Prostate gland (tissue), 2 donors: ENCODE measurements around the gene DLG2. TPM values are rescaled to one million over a fixed set of nuclear protein-coding genes. Genes with fewer than 3 reads are reported as not detected.

Experiments
- DNase-seq: peaks from one replicate; pipeline ENCODE4 v3.0.0-alpha.2; 2019; ENCODE audit warnings: low spot score
- H3K27ac ChIP-seq, 2 donors: fragments of 200-600 bp; sonication (generic); 2 replicates each; pipeline ENCODE4 v1.5.1; 2017 to 2019
- H3K27me3 ChIP-seq: fragments of 200-600 bp; sonication (generic); replicated peaks from 2 replicates; pipeline ENCODE4 v1.5.1; 2019; ENCODE audit not compliant: insufficient read depth
- H3K36me3 ChIP-seq, 2 donors: fragments of 200-600 bp; sonication (generic); 1 replicate in 1 of 2; 2 replicates in 1 of 2; pipeline versions ENCODE4 v1.5.1 to v1.8.1; 2017 to 2019
- H3K4me1 ChIP-seq: fragments of 200-600 bp; sonication (generic); replicated peaks from 2 replicates; pipeline ENCODE4 v1.5.1; 2019
- H3K4me3 ChIP-seq, 2 donors: fragments of 200-600 bp; sonication (generic); 2 replicates each; pipeline ENCODE4 v1.5.1; 2017 to 2019
- H3K9me3 ChIP-seq: fragments of 200-600 bp; sonication (generic); 2 replicates; pipeline ENCODE4 v1.5.1; 2017
- CTCF ChIP-seq, 4 experiments: fragments of 200-600 bp in 2 of 4; fragments of 450-650 bp in 2 of 4; sonication (generic) in 2 of 4; IDR thresholded peaks; 1 replicate in 3 of 4; 2 replicates in 1 of 4; pipeline ENCODE4 v1.5.1; 2016 to 2019; ENCODE audit warnings: antibody characterized with exemption in 4 of 4, mild to moderate bottlenecking in 2 of 4, moderate library complexity in 2 of 4
- POLR2A ChIP-seq: fragments of 450-650 bp; IDR thresholded peaks from one replicate; pipeline ENCODE4 v1.6.1; 2016; ENCODE audit warnings: antibody characterized with exemption, mild to moderate bottlenecking
- POLR2AphosphoS5 ChIP-seq: sonication (generic); formaldehyde crosslinking; IDR thresholded peaks from one replicate; pipeline ENCODE4 v1.6.1; 2017; ENCODE audit warnings: antibody characterized with exemption
- WGBS: methylation state at CpG from one replicate; pipeline ENCODE4 v1.1.5; 2018; 5-methylcytosine and 5-hydroxymethylcytosine counted together
- intact Hi-C: fragments of 100-400 bp; cut with DNase I; formaldehyde crosslinking; loops from one replicate; pipeline ENCODE4 v1.14.2; 2022
- total RNA-seq, 2 donors: library from RNA; depleted of rRNA; stranded (reverse); fragments of >200 nt; gene quantifications; one replicate each; pipeline ENCODE4 v1.1.0, GENCODE V29; 2016

Gene DLG2
- total RNA-seq, 2 donors from 2014 or later = 9.8 to 16.2 TPM

DNA sequence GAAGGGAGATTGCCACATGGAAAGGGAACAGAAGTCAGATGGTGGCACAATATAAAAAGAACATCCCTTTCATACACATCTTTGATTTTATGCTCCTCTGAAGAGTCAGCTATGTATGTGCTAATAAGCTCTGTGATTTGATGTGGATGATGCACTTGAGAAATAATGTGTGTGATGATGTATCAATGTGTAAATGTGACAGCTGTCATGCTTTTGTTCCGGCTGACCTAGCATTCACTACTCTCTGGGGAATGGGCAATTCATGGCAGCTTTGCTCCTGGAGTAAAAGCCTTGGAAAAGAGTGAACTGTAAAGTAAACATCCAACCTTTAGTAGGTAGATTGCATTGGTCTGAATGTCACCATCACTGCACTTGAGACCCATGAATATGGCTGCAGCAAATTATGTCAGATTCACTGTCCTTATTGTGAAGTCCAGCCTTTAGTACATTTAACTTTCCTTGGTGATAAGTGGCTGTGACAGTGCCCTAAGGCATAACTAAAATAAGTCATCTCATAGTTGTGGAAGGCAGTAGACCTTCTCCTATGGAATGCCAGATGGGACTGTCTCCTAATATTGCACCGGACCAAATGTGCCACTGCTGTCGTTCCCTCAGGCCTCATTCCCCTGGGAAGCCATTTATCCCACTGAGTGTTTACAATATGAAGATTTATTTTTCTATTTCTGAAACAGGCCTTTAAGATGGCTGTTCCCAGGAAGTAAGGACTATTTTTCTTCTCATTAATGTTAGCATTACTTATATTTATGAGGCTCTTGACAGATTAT is 2162.8 kb downstream of the DLG2 start:
- Histone ChIP-seq H3K27ac (no peak overlapping the region), H3K9me3 (no peaks in the 10 kb centered on the region), H3K4me1 (no peaks in the 10 kb centered on the region), H3K4me3 (no peak overlapping the region), H3K27me3 (no peaks in the 10 kb centered on the region), H3K36me3 (no peaks in the 10 kb centered on the region)
- intact Hi-C loops = no loop called here
- TF ChIP-seq POLR2AphosphoS5 = no peak
- no peak for TF ChIP-seq CTCF (IDR thresholded peaks at IDR 0.05)
- no peak for TF ChIP-seq POLR2A
- no peak for DNase-seq
- 84% methylated on average over 3 of the region's 3 CpGs for WGBS

GRCh38 chr11:83459798-83460197 is 2167.3 kb downstream of the DLG2 start:
- Histone ChIP-seq H3K4me3 (no peak overlapping the region), H3K36me3 (no peaks in the 10 kb centered on the region), H3K27ac (no peak overlapping the region), H3K9me3 (no peaks in the 10 kb centered on the region), H3K4me1 (no peaks in the 10 kb centered on the region), H3K27me3 (no peaks in the 10 kb centered on the region)
- no peak for TF ChIP-seq POLR2AphosphoS5
- TF ChIP-seq POLR2A = no peak
- no peak for TF ChIP-seq CTCF (IDR thresholded peaks at IDR 0.05)
- DNase-seq = no peak
- WGBS = 90% methylated on average over 1 of the region's 1 CpG
- intact Hi-C loops = no loop called here

- Histone ChIP-seq H3K27ac (no peak overlapping the region), H3K36me3 (no peaks in the 10 kb centered on the region), H3K4me3 (no peak overlapping the region), H3K4me1 (no peaks in the 10 kb centered on the region), H3K9me3 (no peaks in the 10 kb centered on the region), H3K27me3 (no peaks in the 10 kb centered on the region)
- no peak for TF ChIP-seq POLR2AphosphoS5
- TF ChIP-seq POLR2A = no peak
- TF ChIP-seq CTCF (IDR thresholded peaks at IDR 0.05) = no peak
- no peak for DNase-seq
- intact Hi-C loops = no loop called here
- WGBS = 91% methylated on average over 8 of the region's 8 CpGs
These were observed 2170.6 kb downstream of the DLG2 start for GRCh38 chr11:83456566-83456965.

DNA sequence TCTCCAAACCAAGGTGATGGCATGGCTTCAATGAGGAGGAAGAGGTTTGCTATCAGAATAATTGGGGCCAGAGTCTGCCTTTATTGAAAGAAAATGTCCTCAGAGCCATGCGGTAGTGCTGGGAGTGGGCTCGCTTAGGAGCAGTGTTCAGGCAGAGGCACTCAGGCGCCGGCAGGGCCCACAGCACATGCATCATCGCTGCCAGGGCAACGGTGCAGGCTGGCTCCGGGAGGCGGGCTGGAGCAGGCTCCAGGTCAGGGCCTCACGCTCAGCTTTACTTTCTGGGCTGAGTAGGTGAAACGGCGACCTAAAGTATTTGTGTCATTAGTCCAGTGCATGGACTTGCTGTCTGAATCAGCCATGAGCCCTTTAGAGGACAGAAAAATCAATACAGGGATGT is 2171.1 kb downstream of the DLG2 start:
- H3K27me3 ChIP-seq = no peaks in the 10 kb centered on the region
- intact Hi-C loops = no loop called here
- 67% methylated on average over 11 of the region's 11 CpGs for WGBS
- H3K27ac ChIP-seq = no peak overlapping the region
- no peak for TF ChIP-seq POLR2A
- no peak for TF ChIP-seq CTCF (IDR thresholded peaks at IDR 0.05)
- TF ChIP-seq POLR2AphosphoS5 = no peak
- no peak overlapping the region for H3K4me3 ChIP-seq
- no peaks in the 10 kb centered on the region for H3K4me1 ChIP-seq
- H3K9me3 ChIP-seq = no peaks in the 10 kb centered on the region
- DNase-seq = no peak
- H3K36me3 ChIP-seq = no peaks in the 10 kb centered on the region

GRCh38 chr11:83455356-83455755 is 2171.8 kb downstream of the DLG2 start:
- WGBS = 81% methylated on average over 3 of the region's 3 CpGs
- no peak overlapping the region for H3K27ac ChIP-seq
- no peaks in the 10 kb centered on the region for H3K36me3 ChIP-seq
- DNase-seq = no peak
- intact Hi-C loops = no loop called here
- no peaks in the 10 kb centered on the region for H3K27me3 ChIP-seq
- no peaks in the 10 kb centered on the region for H3K4me1 ChIP-seq
- TF ChIP-seq POLR2AphosphoS5 (no peak), POLR2A (no peak)
- H3K4me3 ChIP-seq = no peak overlapping the region
- H3K9me3 ChIP-seq = no peaks in the 10 kb centered on the region
